ENCODE measurements around the gene ATG16L2. TPM values are rescaled to one million over a fixed set of nuclear protein-coding genes. Genes with fewer than 3 reads are reported as not detected.
"Not testable (repeated sequence)": the region's sequence is repeated elsewhere in the genome, so short reads cannot be mapped to it uniquely, and the experiment has no call there.

The ATG16L2 gene
- total RNA-seq, 1 donor from 2014 or later: 14.4 TPM

- H3K4me3 ChIP-seq: no peak overlapping the region
- no peaks in the 10 kb centered on the region for H3K9me3 ChIP-seq (replicated peaks)
- no peak for DNase-seq
- H3K36me3 ChIP-seq: no peaks in the 10 kb centered on the region
- no peaks in the 10 kb centered on the region for H3K4me1 ChIP-seq
- no peak for TF ChIP-seq CTCF (IDR thresholded peaks at IDR 0.05; ENCODE audit: borderline replicate concordance)
- H3K27ac ChIP-seq (replicated peaks): no peak overlapping the region
- H3K27me3 ChIP-seq (ENCODE audit: low read depth): no peaks in the 10 kb centered on the region
- intact Hi-C loops (cut with micrococcal nuclease): no loop called here
These were observed 11.4 kb upstream of the ATG16L2 start for GRCh38 chr11:72802822-72803221.

DNA sequence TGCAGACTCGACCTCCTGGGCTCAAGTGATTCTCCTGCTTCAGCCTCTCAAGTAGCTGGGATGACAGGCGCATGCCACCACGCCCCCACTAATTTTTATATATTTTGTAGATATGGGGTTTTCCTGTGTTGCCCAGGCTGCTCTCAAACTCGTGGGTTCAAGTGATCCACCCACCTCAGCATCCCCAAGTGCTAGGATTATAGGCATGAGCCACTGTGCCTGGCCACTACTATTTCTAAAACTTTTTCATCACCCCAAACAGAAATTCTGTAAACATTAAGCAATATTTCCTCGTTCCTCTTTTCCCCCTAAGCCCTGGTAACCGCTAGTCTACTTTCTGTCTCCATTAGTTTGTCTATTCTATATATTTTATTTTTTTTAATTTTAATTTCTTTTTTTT, 9.0 kb upstream of the ATG16L2 start:
- no peaks in the 10 kb centered on the region for H3K4me1 ChIP-seq
- H3K9me3 ChIP-seq (replicated peaks): no peaks in the 10 kb centered on the region
- H3K27me3 ChIP-seq (ENCODE audit: low read depth): no peaks in the 10 kb centered on the region
- H3K36me3 ChIP-seq: peaks cover 14% of the 10 kb centered on the region
- no peak overlapping the region for H3K27ac ChIP-seq (replicated peaks)
- no peak overlapping the region for H3K4me3 ChIP-seq
- no peak for TF ChIP-seq CTCF (IDR thresholded peaks at IDR 0.05; ENCODE audit: borderline replicate concordance)
- no peak for DNase-seq
- intact Hi-C loops (cut with micrococcal nuclease): no loop called here

GRCh38 chr11:72806378-72806777, 7.8 kb upstream of the ATG16L2 start:
- peaks cover 14% of the 10 kb centered on the region for H3K36me3 ChIP-seq
- H3K4me3 ChIP-seq; H3K4me1 ChIP-seq; H3K9me3 ChIP-seq (replicated peaks); intact Hi-C loops (cut with micrococcal nuclease); H3K27ac ChIP-seq (replicated peaks); DNase-seq; H3K27me3 ChIP-seq (ENCODE audit: low read depth): not testable (repeated sequence)

- H3K4me3 ChIP-seq: no peak overlapping the region
- H3K27ac ChIP-seq (replicated peaks): peak overlapping the region; percentile 38
- H3K4me1 ChIP-seq: peaks cover 6% of the 10 kb centered on the region
- no peak for TF ChIP-seq CTCF (IDR thresholded peaks at IDR 0.05; ENCODE audit: borderline replicate concordance)
- peaks cover 14% of the 10 kb centered on the region for H3K36me3 ChIP-seq
- DNase-seq: no peak
- no peaks in the 10 kb centered on the region for H3K27me3 ChIP-seq (ENCODE audit: low read depth)
- H3K9me3 ChIP-seq (replicated peaks): no peaks in the 10 kb centered on the region
- intact Hi-C loops (cut with micrococcal nuclease): no loop called here
These were observed 7.1 kb upstream of the ATG16L2 start for GRCh38 chr11:72807021-72807693.

DNA sequence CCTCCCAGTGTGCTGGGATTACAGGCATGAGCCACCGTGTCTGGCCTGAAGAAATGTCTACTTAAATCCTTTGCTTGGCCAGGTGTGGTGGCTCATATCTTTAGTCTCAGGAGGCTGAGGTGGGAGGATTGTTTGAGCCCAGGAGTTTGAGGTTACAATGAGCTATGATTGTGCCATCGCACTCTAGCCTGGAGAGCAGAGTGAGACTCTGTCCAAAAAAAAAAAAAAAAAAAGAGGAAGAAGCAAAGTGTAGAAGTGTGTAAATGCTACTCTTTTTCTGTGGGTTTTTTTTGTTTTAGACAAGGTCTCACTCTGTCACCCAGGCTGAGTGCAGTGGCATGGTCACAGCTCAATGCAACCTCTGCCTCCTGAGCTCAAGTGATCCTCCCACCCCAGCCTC, 6.4 kb upstream of the ATG16L2 start:
- no peaks in the 10 kb centered on the region for H3K27me3 ChIP-seq (ENCODE audit: low read depth)
- H3K27ac ChIP-seq (replicated peaks): peak overlapping the region; percentile 38
- peaks cover 12% of the 10 kb centered on the region for H3K4me1 ChIP-seq
- intact Hi-C loops (cut with micrococcal nuclease): no loop called here
- peaks cover 14% of the 10 kb centered on the region for H3K36me3 ChIP-seq
- no peak for TF ChIP-seq CTCF (IDR thresholded peaks at IDR 0.05; ENCODE audit: borderline replicate concordance)
- no peak for DNase-seq
- no peaks in the 10 kb centered on the region for H3K9me3 ChIP-seq (replicated peaks)
- no peak overlapping the region for H3K4me3 ChIP-seq

DNA sequence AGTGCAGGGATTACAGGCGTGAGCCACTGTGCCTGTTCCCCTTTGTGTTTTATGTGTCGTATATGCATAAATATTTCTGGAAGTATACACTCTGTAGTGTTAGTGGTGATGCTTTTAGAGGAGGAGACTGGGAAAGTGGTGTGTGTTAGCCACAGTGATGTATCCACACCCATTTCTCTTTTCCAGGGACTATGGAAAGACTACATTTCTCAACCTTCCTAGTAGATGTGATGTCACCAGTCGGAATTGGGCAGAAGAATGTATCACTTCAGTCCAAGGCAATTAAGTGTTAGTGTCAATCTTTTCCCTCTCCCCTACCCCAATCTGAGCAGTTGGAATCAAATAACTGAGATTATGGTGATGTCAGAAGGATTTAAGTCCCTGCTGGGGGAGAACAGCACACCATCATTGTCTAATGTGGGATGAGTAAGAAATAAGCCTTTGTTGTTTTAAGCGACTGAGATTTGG, 5.8 kb upstream of the ATG16L2 start:
- H3K4me3 ChIP-seq: no peak overlapping the region
- H3K4me1 ChIP-seq: peaks cover 18% of the 10 kb centered on the region
- TF ChIP-seq CTCF (IDR thresholded peaks at IDR 0.05; ENCODE audit: borderline replicate concordance): no peak
- no peaks in the 10 kb centered on the region for H3K27me3 ChIP-seq (ENCODE audit: low read depth)
- H3K27ac ChIP-seq (replicated peaks): peak overlapping the region; percentile 38
- peaks cover 14% of the 10 kb centered on the region for H3K36me3 ChIP-seq
- intact Hi-C loops (cut with micrococcal nuclease): no loop called here
- H3K9me3 ChIP-seq (replicated peaks): no peaks in the 10 kb centered on the region
- DNase-seq: no peak

GRCh38 chr11:72811686-72812085, 2.5 kb upstream of the ATG16L2 start:
- Histone ChIP-seq H3K4me1 (peaks cover 47% of the 10 kb centered on the region), H3K36me3 (peaks cover 14% of the 10 kb centered on the region)
- intact Hi-C loops (cut with micrococcal nuclease); H3K4me3 ChIP-seq; DNase-seq; H3K9me3 ChIP-seq (replicated peaks); H3K27ac ChIP-seq (replicated peaks); H3K27me3 ChIP-seq (ENCODE audit: low read depth): not testable (repeated sequence)

Measured in left ventricle myocardium inferior (tissue), 1 donor.